Spleen (tissue), 11 donors: ENCODE results near the gene TOR3A. TPM values are rescaled to one million over a fixed set of nuclear protein-coding genes. Genes with fewer than 3 reads are reported as not detected.

Source experiments
- DNase-seq: peaks from one replicate; pipeline ENCODE4 v3.0.0-alpha.2; 2020
- H3K27ac ChIP-seq, 8 donors: fragments of 200-600 bp; sonication (generic) in 7 of 8; 1 replicate in 4 of 8; 2 replicates in 4 of 8; pipeline versions ENCODE4 v1.5.0 to v1.8.0; 2016 to 2021; ENCODE audit warnings: inconsistent platforms in 4 of 8, mild to moderate bottlenecking in 4 of 8, moderate library complexity in 1 of 8
- H3K27me3 ChIP-seq, 7 donors: fragments of 200-600 bp; sonication (generic) in 6 of 7; replicated peaks in 1 of 7; 1 replicate in 4 of 7; 2 replicates in 3 of 7; pipeline versions ENCODE4 v1.5.0 to v1.8.0; 2016 to 2021; ENCODE audit warnings: inconsistent platforms in 3 of 7, mild to moderate bottlenecking in 1 of 7
- H3K36me3 ChIP-seq, 6 donors: fragments of 200-600 bp; sonication (generic) in 5 of 6; 1 replicate in 4 of 6; 2 replicates in 2 of 6; pipeline versions ENCODE4 v1.5.0 to v1.8.0; 2016 to 2021; ENCODE audit warnings: inconsistent platforms in 2 of 6
- H3K4me1 ChIP-seq, 6 donors: fragments of 200-600 bp; sonication (generic) in 5 of 6; 1 replicate in 3 of 6; 2 replicates in 3 of 6; pipeline versions ENCODE4 v1.5.0 to v1.8.0; 2016 to 2021; ENCODE audit warnings: inconsistent platforms in 3 of 6
- H3K4me3 ChIP-seq, 8 donors: fragments of 200-600 bp; sonication (generic) in 7 of 8; 1 replicate in 4 of 8; 2 replicates in 4 of 8; pipeline versions ENCODE4 v1.5.0 to v1.8.0; 2016 to 2021; ENCODE audit warnings: inconsistent platforms in 4 of 8, mild to moderate bottlenecking in 4 of 8, moderate library complexity in 2 of 8
- H3K9me3 ChIP-seq, 8 donors: fragments of 200-600 bp; sonication (generic) in 7 of 8; 1 replicate in 4 of 8; 2 replicates in 4 of 8; pipeline versions ENCODE4 v1.5.0 to v1.8.0; 2016 to 2021; ENCODE audit warnings: inconsistent platforms in 4 of 8
- CTCF ChIP-seq, 11 experiments: fragments of 200-600 bp in 7 of 11; fragments of 450-650 bp in 4 of 11; sonication (generic) in 4 of 11; IDR thresholded peaks in 8 of 11; conservative IDR thresholded peaks in 3 of 11; 1 replicate in 7 of 11; 2 replicates in 4 of 11; pipeline versions ENCODE4 v1.4.0 to v1.8.0; 2016 to 2021; ENCODE audit warnings: antibody characterized with exemption in 11 of 11, inconsistent platforms in 4 of 11, mild to moderate bottlenecking in 1 of 11
- POLR2A ChIP-seq, 3 donors: fragments of 450-650 bp; IDR thresholded peaks; one replicate each; pipeline ENCODE4 v1.5.1; 2017; ENCODE audit warnings: antibody characterized with exemption in 3 of 3, mild to moderate bottlenecking in 1 of 3
- POLR2AphosphoS5 ChIP-seq, 3 donors: sonication (generic); formaldehyde crosslinking; IDR thresholded peaks; one replicate each; pipeline ENCODE4 v1.5.1; 2017; ENCODE audit warnings: antibody characterized with exemption in 3 of 3
- WGBS, 5 donors: extraction: QIAGEN DNeasy Blood & Tissue Kit in 3 of 5; methylation state at CpG; one replicate each; pipeline versions ENCODE4 v1.1.5 to v1.1.7; 2013 to 2018; 5-methylcytosine and 5-hydroxymethylcytosine counted together
- intact Hi-C: fragments of 100-400 bp; cut with DNase I; formaldehyde crosslinking; loops from one replicate; pipeline ENCODE4 v1.15.0; 2023; ENCODE audit warnings: low total_unique reads
- polyA plus RNA-seq, 3 donors: library from polyadenylated mRNA; stranded (reverse); fragments of 200-250 nt; gene quantifications; one replicate each; pipeline ENCODE4 v1.2.1, GENCODE V29; 2013
- total RNA-seq, 7 donors: library from RNA; depleted of rRNA in 3 of 7; stranded (reverse); fragments of >200 nt in 3 of 7; fragmentation: NEBNext Ultra II Directional in 4 of 7; extraction: Animal tissue kit (Norgen Biotek cat#: 25700) in 4 of 7; gene quantifications; one replicate each; pipeline versions ENCODE4 v1.1.0 to v1.2.1, GENCODE V29; 2016 to 2021
- donor health status: healthy with polysubstance abuse.
- donor health status: DM: no; HTN: no; CAD: no; lungs with moderate emphysema.
- donor health status: DM: no; HTN: no; CAD: no.
- donor health status: Bipolar disorder and iron deficiency.
- donor health status: healthy.
- donor health status: DM: no; HTN: no; CAD: no.
- donor health status: DM: yes; HTN: yes; CAD: no.

Gene TOR3A
- total and polyA plus RNA-seq, 10 donors: 27.9 to 51.7 (median 42.0) TPM

GRCh38 chr1:179126338-179127060 lies 44.6 kb downstream of the TOR3A start:
- WGBS, 5 donors: 93 to 95% (median 94%) methylated on average over 8 of the region's 8 CpGs
- Histone ChIP-seq H3K4me1 (peaks cover 5 to 28% (median 17%) of the 10 kb centered on the region in 6 donors), H3K27me3 (no peaks in the 10 kb centered on the region), H3K27ac (no peak overlapping the region), H3K36me3 (peaks cover 0 to 32% (median 12%) of the 10 kb centered on the region in 6 donors), H3K4me3 (no peak overlapping the region), H3K9me3 (no peaks in the 10 kb centered on the region)
- intact Hi-C loops: loop anchor here (10.0 kb wide), 1 partner anchor 168 kb away; the partner anchor contains the start of gene SOAT1
- DNase-seq: no peak
- TF ChIP-seq POLR2A (IDR thresholded peaks at IDR 0.05): no peak
- TF ChIP-seq POLR2AphosphoS5 (IDR thresholded peaks at IDR 0.05): no peak
- TF ChIP-seq CTCF (IDR thresholded peaks at IDR 0.05 in 8 of 11, conservative IDR thresholded peaks at IDR 0.05 in 3 of 11): no peak

GRCh38 chr1:179127163-179127895 lies 45.5 kb downstream of the TOR3A start:
- whole genome bisulfite sequencing, 5 donors: 91 to 96% (median 93%) methylated on average over 5 of the region's 5 CpGs
- H3K4me3 ChIP-seq: no peak overlapping the region
- H3K9me3 ChIP-seq: no peaks in the 10 kb centered on the region
- peaks cover 0 to 31% (median 12%) of the 10 kb centered on the region in 6 donors for H3K36me3 ChIP-seq
- TF ChIP-seq POLR2A (IDR thresholded peaks at IDR 0.05): no peak
- TF ChIP-seq CTCF (IDR thresholded peaks at IDR 0.05 in 8 of 11, conservative IDR thresholded peaks at IDR 0.05 in 3 of 11): no peak
- no peak for TF ChIP-seq POLR2AphosphoS5 (IDR thresholded peaks at IDR 0.05)
- H3K4me1 ChIP-seq: peaks cover 5 to 28% (median 17%) of the 10 kb centered on the region in 6 donors
- peak overlapping the region in 1 of 8 donors; percentile 7 for H3K27ac ChIP-seq
- no peaks in the 10 kb centered on the region for H3K27me3 ChIP-seq
- DNase-seq: no peak
- intact Hi-C loops: loop anchor here (10.0 kb wide), 1 partner anchor 167 kb away; the partner anchor contains the start of gene SOAT1

GRCh38 chr1:179128520-179128919 lies 46.6 kb downstream of the TOR3A start:
- Histone ChIP-seq H3K27ac (peak overlapping the region in 5 of 8 donors; percentile 76 to 89 (median 85)), H3K4me1 (peaks cover 5 to 28% (median 17%) of the 10 kb centered on the region in 6 donors), H3K36me3 (peaks cover 0 to 25% (median 9%) of the 10 kb centered on the region in 6 donors), H3K4me3 (no peak overlapping the region), H3K9me3 (no peaks in the 10 kb centered on the region), H3K27me3 (no peaks in the 10 kb centered on the region)
- no peak for DNase-seq
- 91 to 97% (median 95%) methylated on average over 4 of the region's 4 CpGs for WGBS, 5 donors
- TF ChIP-seq CTCF (IDR thresholded peaks at IDR 0.05 in 8 of 11, conservative IDR thresholded peaks at IDR 0.05 in 3 of 11): no peak
- no peak for TF ChIP-seq POLR2AphosphoS5 (IDR thresholded peaks at IDR 0.05)
- TF ChIP-seq POLR2A (IDR thresholded peaks at IDR 0.05): no peak
- intact Hi-C loops: loop anchor here (10.0 kb wide), 1 partner anchor 166 kb away; the partner anchor contains the start of gene SOAT1
